ENCODE measurements around the gene ATP6V1A. TPM values are rescaled to one million over a fixed set of nuclear protein-coding genes. Genes with fewer than 3 reads are reported as not detected.
"Not testable (repeated sequence)": the region's sequence is repeated elsewhere in the genome, so short reads cannot be mapped to it uniquely, and the experiment has no call there.

The ATP6V1A gene
- total RNA-seq, 1 experiment from 2014 or later, result 94.8 TPM

DNA sequence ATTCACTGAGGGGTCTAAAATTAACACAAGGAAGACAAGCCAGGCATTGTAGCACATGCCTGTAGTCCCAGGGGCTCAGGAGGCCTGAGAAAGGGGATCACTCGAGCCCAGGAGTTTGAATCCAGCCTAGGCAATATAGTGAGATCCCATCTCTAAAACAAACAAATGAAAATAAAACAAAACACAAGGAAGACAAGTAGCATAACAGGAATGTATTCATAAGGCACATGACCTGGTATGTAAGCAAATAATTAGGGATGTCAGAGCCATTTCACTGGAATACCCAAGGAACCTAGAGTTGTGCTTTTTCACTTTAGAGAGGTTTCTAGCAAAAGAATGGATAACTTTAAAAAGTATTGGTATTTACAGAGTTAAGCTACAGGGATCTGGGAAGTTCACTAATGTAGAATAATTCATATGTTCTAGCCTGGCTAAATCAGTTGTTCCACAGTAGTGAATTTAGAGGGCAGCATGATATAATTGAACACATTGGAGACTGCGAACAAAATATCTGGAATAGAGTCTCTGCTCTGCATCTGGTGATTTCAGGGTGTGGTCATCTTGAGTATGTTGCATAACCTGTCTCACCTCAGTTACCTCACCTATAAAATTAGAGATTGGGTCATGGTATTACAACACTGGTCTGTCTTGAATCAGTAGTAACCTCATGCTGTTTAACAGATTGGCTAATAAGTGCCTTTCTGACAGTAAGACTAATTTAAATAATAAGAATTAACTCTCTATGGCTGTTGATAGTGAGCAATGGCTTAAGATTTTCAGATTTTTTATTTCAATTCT is 101.0 kb downstream of the ATP6V1A start:
- in situ Hi-C loops (cut with HindIII; ENCODE audit: low pct_unique_long_range_greater_than_20kb, low sequenced_read_pairs), result no loop called here

GRCh38 chr3:113849071-113849470 is 102.2 kb downstream of the ATP6V1A start:
- DNase-seq (ENCODE audit: low read depth, low spot score); in situ Hi-C loops (cut with HindIII; ENCODE audit: low pct_unique_long_range_greater_than_20kb, low sequenced_read_pairs): not testable (repeated sequence)

More for the DNA sequence above, 101.0 kb downstream of the ATP6V1A start:
- DNase-seq (ENCODE audit: low read depth, low spot score), result no peak

DNA sequence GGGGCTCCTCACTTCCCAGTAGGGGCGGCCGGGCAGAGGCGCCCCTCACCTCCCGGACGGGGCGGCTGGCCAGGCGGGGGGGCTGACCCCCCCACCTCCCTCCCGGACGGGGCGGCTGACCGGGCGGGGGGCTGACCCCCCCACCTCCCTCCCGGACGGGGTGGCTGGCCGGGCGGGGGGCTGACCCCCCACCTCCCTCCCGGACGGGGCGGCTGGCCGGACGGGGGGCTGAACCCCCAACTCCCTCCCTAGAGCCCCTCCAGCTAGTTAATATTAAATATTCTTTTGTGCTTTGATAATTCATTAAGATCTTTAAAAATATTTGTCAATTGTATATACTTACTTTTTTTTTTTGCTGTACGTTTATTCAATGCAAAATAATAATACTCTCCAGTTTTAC is 103.0 kb downstream of the ATP6V1A start:
- DNase-seq (ENCODE audit: low read depth, low spot score); in situ Hi-C loops (cut with HindIII; ENCODE audit: low pct_unique_long_range_greater_than_20kb, low sequenced_read_pairs): not testable (repeated sequence)

GRCh38 chr3:113850391-113850790 is 103.6 kb downstream of the ATP6V1A start:
- DNase-seq (ENCODE audit: low read depth, low spot score); in situ Hi-C loops (cut with HindIII; ENCODE audit: low pct_unique_long_range_greater_than_20kb, low sequenced_read_pairs): not testable (repeated sequence)

GRCh38 chr3:113852506-113852905 is 105.7 kb downstream of the ATP6V1A start:
- in situ Hi-C loops (cut with HindIII; ENCODE audit: low pct_unique_long_range_greater_than_20kb, low sequenced_read_pairs), result no loop called here

More at GRCh38 chr3:113852506-113852905, 105.7 kb downstream of the ATP6V1A start:
- no peak for DNase-seq (ENCODE audit: low read depth, low spot score)

Other genes with a start within 250 kb of the ATP6V1A start
- gene SPICE1, start 231.9 kb upstream of the ATP6V1A start, total RNA-seq (2014; rRNA removed; shearing (Covaris generic)), result 9.2 and 15.8 TPM in 2 replicates
- gene SIDT1, start 214.5 kb upstream of the ATP6V1A start, total RNA-seq (2014; rRNA removed; shearing (Covaris generic)), result 0.05 and 0.13 TPM in 2 replicates
- gene USF3, start 50.4 kb upstream of the ATP6V1A start, total RNA-seq (2014; rRNA removed; shearing (Covaris generic)), result 9.0 and 10.4 TPM in 2 replicates
- gene NAA50, start 786 bp upstream of the ATP6V1A start, total RNA-seq (2014; rRNA removed; shearing (Covaris generic)), result 137 and 151 TPM in 2 replicates
- 4.1 and 5.2 TPM in 2 replicates for gene GRAMD1C, start 91.8 kb downstream of the ATP6V1A start, total RNA-seq (2014; rRNA removed; shearing (Covaris generic))
- 3.9 and 5.4 TPM in 2 replicates for gene ZDHHC23, start 201.0 kb downstream of the ATP6V1A start, total RNA-seq (2014; rRNA removed; shearing (Covaris generic))